CD8-positive, alpha-beta memory T cell (primary cell): ENCODE results near the gene ABLIM1. TPM values are rescaled to one million over a fixed set of nuclear protein-coding genes. Genes with fewer than 3 reads are reported as not detected.
"Not testable (repeated sequence)": the region's sequence is repeated elsewhere in the genome, so short reads cannot be mapped to it uniquely, and the experiment has no call there.

Experiments used
- CTCF ChIA-PET: fragments of 350-600 bp; sonication (Branson Sonifier 250); formaldehyde crosslinking; loops from one replicate; lab custom pipeline; 2021; ENCODE audit warnings: antibody characterized with exemption; lab: Charles Lee
- POLR2A ChIA-PET: fragments of 350-600 bp; sonication (Branson Sonifier 250); formaldehyde crosslinking; loops from one replicate; lab custom pipeline; 2021; ENCODE audit warnings: antibody characterized with exemption; lab: Charles Lee
- DNase-seq, 5 donors: peaks; one replicate each; pipeline versions ENCODE4 v3.0.0 to v3.0.0-alpha.2; 2020 to 2022; ENCODE audit warnings: mixed read lengths in 1 of 5
- H3K27ac ChIP-seq: one replicate; pipeline ENCODE4 v1.7.0; 2013; ENCODE audit warnings: low read depth, mild to moderate bottlenecking, low read length, moderate library complexity
- H3K27me3 ChIP-seq: 2 replicates; pipeline ENCODE4 v1.7.0; 2013; ENCODE audit warnings: low read length, mild to moderate bottlenecking; ENCODE audit not compliant: insufficient read depth, poor library complexity, severe bottlenecking
- H3K36me3 ChIP-seq: 2 replicates; pipeline ENCODE4 v1.7.0; 2013; ENCODE audit warnings: mild to moderate bottlenecking, low read length, moderate library complexity; ENCODE audit not compliant: insufficient read depth
- H3K4me1 ChIP-seq: 2 replicates; pipeline ENCODE4 v1.7.0; 2013; ENCODE audit warnings: mild to moderate bottlenecking, low read length, moderate library complexity; ENCODE audit not compliant: insufficient read depth
- H3K4me3 ChIP-seq: 2 replicates; pipeline ENCODE4 v1.7.0; 2013; ENCODE audit warnings: mild to moderate bottlenecking, low read length
- H3K9me3 ChIP-seq: 2 replicates; pipeline ENCODE4 v1.7.0; 2013; ENCODE audit warnings: mild to moderate bottlenecking, low read length
- H3K27ac Mint-ChIP-seq, 8 donors: one replicate each; pipeline ENCODE4 v1.8.0; 2020 to 2021; ENCODE audit warnings: mixed read lengths in 8 of 8, mild to moderate bottlenecking in 6 of 8, inconsistent platforms in 3 of 8, moderate library complexity in 3 of 8
- H3K27me3 Mint-ChIP-seq, 2 donors: one replicate each; pipeline ENCODE4 v1.8.0; 2020 to 2021; ENCODE audit warnings: mixed read lengths in 2 of 2, mild to moderate bottlenecking in 1 of 2, moderate library complexity in 1 of 2
- H3K36me3 Mint-ChIP-seq, 3 donors: one replicate each; pipeline ENCODE4 v1.8.0; 2020 to 2021; ENCODE audit warnings: mixed read lengths in 3 of 3, inconsistent platforms in 1 of 3, mild to moderate bottlenecking in 1 of 3
- H3K4me1 Mint-ChIP-seq, 3 donors: one replicate each; pipeline ENCODE4 v1.8.0; 2020 to 2021; ENCODE audit warnings: mixed read lengths in 3 of 3, inconsistent platforms in 1 of 3, mild to moderate bottlenecking in 1 of 3
- H3K4me3 Mint-ChIP-seq, 7 donors: one replicate each; pipeline ENCODE4 v1.8.0; 2020 to 2021; ENCODE audit warnings: mixed read lengths in 7 of 7, mild to moderate bottlenecking in 6 of 7, moderate library complexity in 4 of 7, inconsistent platforms in 2 of 7
- H3K9me3 Mint-ChIP-seq, 5 donors: one replicate each; pipeline ENCODE4 v1.8.0; 2020 to 2022; ENCODE audit warnings: mixed read lengths in 5 of 5, mild to moderate bottlenecking in 3 of 5, moderate library complexity in 2 of 5, inconsistent platforms in 1 of 5
- polyA plus RNA-seq: library from polyadenylated mRNA; unstranded; fragments of 300-500 nt; fragmentation: Illumina TruSeq; gene quantifications from one replicate; pipeline ENCODE4 v1.2.3, GENCODE V29; 2021
- total RNA-seq, 2 experiments: library from RNA; stranded (reverse); gene quantifications; one replicate each; pipeline ENCODE4 v1.2.3, GENCODE V29; 2021

The ABLIM1 gene
- total RNA-seq (10 to 100 TPM; 45.8 to 48.3 TPM), polyA plus RNA-seq (123 TPM)

DNA sequence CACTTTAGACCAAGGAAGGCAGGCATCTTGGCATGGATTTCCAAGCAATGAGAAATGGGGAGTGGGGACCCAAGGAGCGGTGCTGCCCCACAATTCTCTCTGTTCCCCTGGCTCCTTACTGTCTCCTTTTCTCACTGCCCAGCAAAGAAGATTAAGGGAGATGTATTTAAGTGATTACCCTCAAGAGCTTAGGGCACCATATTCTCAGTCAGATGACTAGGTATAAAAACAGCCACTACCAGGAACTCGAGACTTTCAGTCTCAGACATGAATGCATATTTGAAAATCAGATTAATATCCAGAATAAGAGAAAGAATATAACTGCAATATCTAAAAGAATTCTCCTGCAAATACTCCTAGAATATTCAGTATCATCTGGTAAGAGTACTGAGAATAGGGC, at the start of gene ABLIM1:
TSS of gene ABLIM1 (minus strand) at position 101 of the 400 bp plus-strand sequence. CDS start at position 26, 75 bp downstream.
- ChIA-PET POLR2A (no interaction called here), CTCF (no interaction called here)
- H3K27ac Mint-ChIP-seq = no peak within 1 kb of the TSS

DNA sequence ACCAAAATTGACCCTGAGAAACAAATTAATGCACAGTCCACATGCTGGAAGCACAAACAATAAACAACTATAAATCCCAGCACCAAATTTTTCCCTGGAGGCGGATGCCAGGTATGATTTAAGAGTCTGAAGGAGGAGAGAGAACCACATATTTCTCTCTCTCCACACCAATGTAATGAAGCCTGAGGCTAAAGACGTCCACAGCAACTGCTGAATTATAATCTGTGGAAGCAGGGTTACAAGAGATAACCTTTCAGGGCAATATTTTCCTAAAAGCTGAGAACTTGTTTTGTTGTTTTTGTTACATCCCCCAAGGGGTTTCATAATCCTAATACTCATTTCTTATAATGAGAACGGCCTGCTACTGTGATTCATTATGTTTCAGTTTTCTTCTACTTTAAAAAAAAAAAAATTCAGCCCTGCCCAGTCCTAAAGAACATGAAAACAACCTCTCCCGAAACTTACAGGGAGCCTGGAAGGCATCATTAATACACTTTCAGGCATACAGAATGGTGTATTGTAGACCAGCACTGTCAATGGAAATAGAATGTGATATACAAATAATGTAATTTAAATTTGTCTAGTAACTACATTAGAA, 48.5 kb upstream of the ABLIM1 start:
- Histone ChIP-seq H3K27me3 (no peaks in the 10 kb centered on the region), H3K36me3 (no peaks in the 10 kb centered on the region), H3K4me1 (no peaks in the 10 kb centered on the region), H3K4me3 (no peak overlapping the region), H3K9me3 (no peaks in the 10 kb centered on the region), H3K27ac (no peak overlapping the region)
- peak overlapping the region in 1 of 8 donors; percentile 40 for H3K27ac Mint-ChIP-seq
- peaks cover 0 to 24% of the 10 kb centered on the region in 2 donors for H3K27me3 Mint-ChIP-seq
- no peaks in the 10 kb centered on the region for H3K36me3 Mint-ChIP-seq
- H3K4me3 Mint-ChIP-seq = no peak overlapping the region
- POLR2A ChIA-PET = no interaction called here
- no peak for DNase-seq
- no peaks in the 10 kb centered on the region for H3K4me1 Mint-ChIP-seq
- CTCF ChIA-PET = no interaction called here
- no peaks in the 10 kb centered on the region for H3K9me3 Mint-ChIP-seq

More for the DNA sequence above, at the start of gene ABLIM1:
- Histone ChIP-seq H3K36me3 (no peaks in the 10 kb centered on the region), H3K9me3 (no peaks in the 10 kb centered on the region), H3K27me3 (no peaks in the 10 kb centered on the region), H3K27ac (no peak within 1 kb of the TSS), H3K4me3 (no peak within 1 kb of the TSS), H3K4me1 (no peaks in the 10 kb centered on the region)
- peaks cover 0 to 1% (median 0%) of the 10 kb centered on the region in 3 donors for H3K36me3 Mint-ChIP-seq
- H3K9me3 Mint-ChIP-seq = no peaks in the 10 kb centered on the region
- no peak within 1 kb of the TSS for H3K4me3 Mint-ChIP-seq
- no peak for DNase-seq
- H3K27me3 Mint-ChIP-seq = peaks cover 0 to 7% of the 10 kb centered on the region in 2 donors
- peaks cover 0 to 7% (median 4%) of the 10 kb centered on the region in 3 donors for H3K4me1 Mint-ChIP-seq

DNA sequence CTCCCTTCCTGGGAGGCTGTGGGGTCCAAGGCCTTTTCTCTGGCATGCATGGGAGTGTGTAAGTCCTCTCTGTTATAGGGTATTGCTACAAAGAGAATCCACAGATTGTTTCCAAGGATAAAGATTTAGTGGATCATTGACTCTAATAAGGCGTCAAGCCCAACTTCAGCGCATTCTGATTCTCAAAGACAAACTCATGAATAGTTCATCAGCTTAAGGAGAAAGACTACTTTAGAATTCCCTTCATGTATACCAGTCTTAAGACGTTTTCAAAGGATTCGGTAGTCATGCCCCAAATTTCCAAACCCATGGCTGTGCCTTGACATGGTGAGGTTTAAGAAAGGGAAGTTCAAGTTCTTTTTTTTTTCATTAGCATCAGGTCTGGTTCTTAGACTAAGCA, 46.6 kb upstream of the ABLIM1 start:
- Mint-ChIP-seq H3K9me3 (no peaks in the 10 kb centered on the region), H3K36me3 (no peaks in the 10 kb centered on the region), H3K4me1 (no peaks in the 10 kb centered on the region), H3K27me3 (peaks cover 0 to 10% of the 10 kb centered on the region in 2 donors), H3K4me3 (no peak overlapping the region), H3K27ac (peak overlapping the region in 1 of 8 donors; percentile 60)
- Histone ChIP-seq H3K4me3 (no peak overlapping the region), H3K27ac (no peak overlapping the region), H3K4me1 (no peaks in the 10 kb centered on the region), H3K36me3 (no peaks in the 10 kb centered on the region), H3K9me3 (no peaks in the 10 kb centered on the region), H3K27me3 (no peaks in the 10 kb centered on the region)
- POLR2A ChIA-PET = no interaction called here
- DNase-seq = no peak
- CTCF ChIA-PET = interaction anchor here (0.9 to 1.3 kb wide), 3 partner anchors 8 to 235 kb away, joined by 3 to 5 read pairs (median 3); no protein-coding TSS in a partner anchor

DNA sequence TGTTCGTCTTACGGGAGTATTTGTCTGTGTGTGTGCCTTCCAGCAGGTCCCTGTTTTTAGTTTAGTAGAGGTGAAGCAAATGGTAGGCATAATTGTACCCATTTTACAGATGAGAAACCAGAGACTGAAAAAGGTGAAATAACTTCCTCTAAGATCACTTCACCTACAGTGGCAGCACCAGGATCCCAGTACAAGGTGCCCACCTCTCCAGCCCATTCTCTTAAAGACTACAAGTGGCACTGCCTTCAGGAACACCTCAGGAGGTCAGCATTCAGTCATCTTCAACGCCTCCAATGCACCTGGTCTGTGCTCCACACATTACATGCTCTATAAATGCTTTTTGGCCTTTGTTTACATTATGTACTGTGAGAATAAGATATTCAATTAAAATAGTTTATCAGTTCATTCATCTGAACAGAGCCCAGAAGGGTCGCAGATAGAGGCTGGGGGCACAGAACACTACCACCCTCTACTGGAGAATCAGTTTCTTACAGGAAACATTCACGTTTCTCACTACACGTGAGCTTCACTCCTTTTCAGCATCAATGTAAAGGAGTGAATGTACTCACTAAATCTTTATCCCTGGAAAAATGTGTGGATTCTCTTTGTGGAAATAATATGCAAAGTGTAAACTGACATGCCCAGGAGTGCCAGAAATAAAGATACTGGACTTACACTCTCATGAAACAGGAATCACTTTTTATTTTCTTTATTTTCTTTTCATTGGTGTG, 45.5 kb upstream of the ABLIM1 start:
- H3K4me1 ChIP-seq = no peaks in the 10 kb centered on the region
- H3K4me3 Mint-ChIP-seq = no peak overlapping the region
- no peaks in the 10 kb centered on the region for H3K9me3 ChIP-seq
- H3K4me1 Mint-ChIP-seq = no peaks in the 10 kb centered on the region
- DNase-seq = peak in 1 of 5 donors; percentile 30
- no peak overlapping the region for H3K27ac Mint-ChIP-seq
- peaks cover 0 to 8% of the 10 kb centered on the region in 2 donors for H3K27me3 Mint-ChIP-seq
- no peak overlapping the region for H3K27ac ChIP-seq
- H3K36me3 ChIP-seq = no peaks in the 10 kb centered on the region
- no peak overlapping the region for H3K4me3 ChIP-seq
- H3K9me3 Mint-ChIP-seq = no peaks in the 10 kb centered on the region
- ChIA-PET CTCF (interaction anchor here (0.6 to 1.3 kb wide), 4 partner anchors 9 to 399 kb away, joined by 3 to 5 read pairs (median 3); no protein-coding TSS in a partner anchor), POLR2A (no interaction called here)
- H3K27me3 ChIP-seq = no peaks in the 10 kb centered on the region
- no peaks in the 10 kb centered on the region for H3K36me3 Mint-ChIP-seq

DNA sequence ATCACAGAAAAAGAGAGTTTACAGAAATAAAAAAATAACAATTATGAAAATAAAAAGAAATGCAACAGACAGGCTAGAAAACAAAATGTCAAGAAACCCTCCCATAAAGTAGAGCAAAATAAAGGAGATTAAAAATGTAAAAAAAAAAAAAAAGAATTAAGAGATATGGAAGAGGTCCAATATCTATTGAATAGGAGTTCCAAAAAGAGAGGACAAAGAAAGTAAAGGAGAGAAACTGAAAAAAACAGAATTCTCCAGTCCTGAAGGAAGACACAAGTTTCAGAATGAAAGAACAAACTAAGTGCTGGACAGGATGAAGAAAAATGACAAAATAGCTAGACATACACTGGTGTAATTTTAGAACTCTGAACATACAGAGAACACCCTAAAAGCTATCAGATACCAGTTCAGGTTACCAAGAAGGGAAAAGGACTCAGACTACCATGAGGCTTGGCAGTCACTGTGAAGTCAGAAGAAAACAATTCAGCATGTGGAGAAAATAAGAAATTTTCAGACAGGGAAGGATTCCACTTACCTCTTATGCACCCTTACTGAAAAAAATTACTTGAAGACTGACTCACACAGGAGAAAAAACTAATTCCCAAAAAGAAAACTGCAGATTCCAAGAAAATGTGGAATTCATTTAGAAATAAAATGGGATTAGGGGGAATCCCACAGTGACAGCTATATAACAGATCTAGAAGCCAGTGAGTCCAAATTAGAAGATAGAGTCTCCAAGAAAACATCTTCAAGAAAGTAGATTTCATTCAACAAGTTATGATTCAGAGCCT, 40.4 kb upstream of the ABLIM1 start:
- Mint-ChIP-seq H3K27me3 (peaks cover 2 to 19% of the 10 kb centered on the region in 2 donors), H3K4me1 (peaks cover 10 to 13% (median 12%) of the 10 kb centered on the region in 3 donors), H3K36me3 (peaks cover 0 to 8% (median 1%) of the 10 kb centered on the region in 3 donors), H3K9me3 (no peaks in the 10 kb centered on the region), H3K4me3 (no peak overlapping the region), H3K27ac (no peak overlapping the region)
- Histone ChIP-seq H3K4me3 (no peak overlapping the region), H3K36me3 (no peaks in the 10 kb centered on the region), H3K27ac (no peak overlapping the region), H3K9me3 (no peaks in the 10 kb centered on the region), H3K4me1 (peaks cover 14% of the 10 kb centered on the region), H3K27me3 (no peaks in the 10 kb centered on the region)
- DNase-seq = no peak
- ChIA-PET POLR2A (no interaction called here), CTCF (interaction anchor here (1.3 kb wide), 1 partner anchor 395 kb away, joined by 3 read pairs; no protein-coding TSS in a partner anchor)

DNA sequence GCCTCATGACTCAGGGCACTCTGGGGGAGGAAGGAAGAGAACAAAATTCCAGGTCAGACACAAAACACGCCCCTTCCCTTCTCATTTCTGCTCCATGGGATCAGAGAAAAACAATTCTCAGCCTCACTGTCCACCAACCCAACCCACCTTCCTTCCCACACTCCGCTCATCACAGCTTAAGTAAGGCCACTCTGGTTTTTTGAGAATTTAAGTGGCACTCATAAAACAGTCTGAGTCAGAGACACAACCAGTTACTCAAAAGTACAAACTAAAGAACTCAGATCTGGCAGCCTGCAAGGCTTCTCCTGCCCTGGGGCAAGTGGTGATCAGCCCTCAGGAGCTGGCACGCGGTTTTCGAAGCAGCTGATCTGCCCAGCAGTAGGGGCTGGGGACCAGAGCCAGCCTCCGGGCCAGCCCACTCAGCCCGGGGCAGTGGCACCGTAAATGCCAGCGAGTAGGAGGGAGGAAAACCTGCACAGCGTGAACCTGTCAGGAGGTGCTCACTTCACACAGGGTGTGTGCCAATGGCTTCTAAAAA, 39.1 kb upstream of the ABLIM1 start:
- Histone ChIP-seq H3K27me3 (no peaks in the 10 kb centered on the region), H3K36me3 (no peaks in the 10 kb centered on the region), H3K4me3 (no peak overlapping the region), H3K9me3 (no peaks in the 10 kb centered on the region), H3K4me1 (peaks cover 14% of the 10 kb centered on the region), H3K27ac (no peak overlapping the region)
- H3K27ac Mint-ChIP-seq = no peak overlapping the region
- H3K27me3 Mint-ChIP-seq = peaks cover 2 to 19% of the 10 kb centered on the region in 2 donors
- no peaks in the 10 kb centered on the region for H3K9me3 Mint-ChIP-seq
- no peak for DNase-seq
- POLR2A ChIA-PET = no interaction called here
- peaks cover 10 to 13% (median 12%) of the 10 kb centered on the region in 3 donors for H3K4me1 Mint-ChIP-seq
- CTCF ChIA-PET = interaction anchor here (1.2 to 1.3 kb wide), 2 partner anchors 226 to 393 kb away, joined by 3 read pairs; no protein-coding TSS in a partner anchor
- peaks cover 0 to 8% (median 1%) of the 10 kb centered on the region in 3 donors for H3K36me3 Mint-ChIP-seq
- H3K4me3 Mint-ChIP-seq = no peak overlapping the region

DNA sequence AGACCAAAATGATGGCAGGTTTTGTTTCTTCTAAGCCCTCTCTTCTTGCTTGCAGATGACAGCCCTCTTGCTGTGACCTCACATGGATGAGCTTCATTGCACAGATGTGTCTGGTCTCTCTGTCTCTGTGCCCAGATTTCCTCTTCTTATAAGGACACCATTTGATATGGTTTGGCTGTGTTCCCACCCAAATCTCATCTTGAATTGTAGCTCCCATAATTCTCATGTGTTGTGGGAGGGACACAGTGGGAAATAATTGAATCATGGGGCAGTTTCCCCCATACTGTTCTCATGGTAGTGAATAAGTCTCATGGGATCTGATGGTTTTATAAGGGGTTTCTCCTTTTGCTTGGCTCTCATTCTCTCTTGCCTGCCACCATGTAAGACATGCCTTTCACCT, 38.2 kb upstream of the ABLIM1 start:
- POLR2A ChIA-PET, H3K4me3 ChIP-seq, H3K9me3 Mint-ChIP-seq, DNase-seq, H3K27me3 ChIP-seq, H3K9me3 ChIP-seq, H3K27ac Mint-ChIP-seq, H3K36me3 ChIP-seq, H3K27ac ChIP-seq, H3K36me3 Mint-ChIP-seq: not testable (repeated sequence)
- CTCF ChIA-PET = interaction anchor here (1.2 kb wide), 1 partner anchor 225 kb away, joined by 3 read pairs; no protein-coding TSS in a partner anchor
- Mint-ChIP-seq H3K4me3 (peak overlapping the region in 1 of 7 donors; percentile 32), H3K4me1 (peaks cover 10 to 13% (median 12%) of the 10 kb centered on the region in 3 donors), H3K27me3 (peaks cover 2 to 19% of the 10 kb centered on the region in 2 donors)
- peaks cover 14% of the 10 kb centered on the region for H3K4me1 ChIP-seq
